ENCODE data around the gene PAEP.
"Not testable (repeated sequence)": the region's sequence is repeated elsewhere in the genome, so short reads cannot be mapped to it uniquely, and the experiment has no call there.

The PAEP gene

DNA sequence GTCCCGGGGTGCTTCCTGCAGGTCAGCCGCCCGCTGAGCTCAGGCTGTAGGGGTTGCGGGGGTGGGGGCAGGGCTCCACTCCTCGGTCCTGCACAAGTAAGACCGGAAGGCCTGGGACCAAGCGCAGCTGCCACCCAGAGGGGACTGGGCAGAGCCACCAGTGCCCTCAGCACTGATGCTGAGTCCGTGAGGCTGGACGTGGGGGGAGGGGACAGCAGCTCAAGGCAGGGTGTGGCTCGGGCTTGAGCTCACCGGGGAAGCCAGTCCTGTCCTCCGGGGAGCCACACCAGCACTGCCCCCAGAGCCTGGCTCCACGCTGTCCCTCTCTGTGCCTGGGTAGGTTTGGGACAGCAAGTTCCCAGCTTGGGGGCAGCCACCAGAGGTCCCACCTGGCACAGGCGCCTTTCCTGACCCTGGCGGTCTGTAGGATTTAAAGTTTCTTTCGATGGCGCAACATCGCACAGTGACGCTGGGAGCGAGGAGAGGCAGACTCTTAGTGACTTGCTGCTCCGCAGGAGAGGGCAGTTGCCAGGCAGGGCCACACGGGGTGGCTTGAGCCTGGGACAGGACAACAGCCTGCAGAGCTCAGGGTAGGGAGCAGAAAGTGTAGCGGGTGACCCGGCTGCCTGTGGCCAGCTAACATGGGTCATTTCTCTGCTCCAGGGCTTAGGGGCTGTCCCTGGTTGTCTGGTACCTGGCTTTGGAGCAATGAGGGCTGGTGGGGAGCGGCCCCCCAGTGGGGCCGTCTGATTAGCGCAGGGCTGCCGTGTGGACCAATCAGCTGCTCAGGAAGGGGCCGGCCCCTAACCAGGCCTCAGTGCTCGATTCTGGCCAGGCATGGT is 34.6 kb upstream of the PAEP start:
- Histone ChIP-seq H3K36me3 (ENCODE audit: control insufficient read depth, insufficient read depth, low read length) (no peaks in the 10 kb centered on the region), H3K4me3 (ENCODE audit: extremely low read depth, insufficient read depth, low read length, poor library complexity, severe bottlenecking) (no peak overlapping the region), H3K9me3 (ENCODE audit: control insufficient read depth, low read length) (no peaks in the 10 kb centered on the region), H3K4me1 (ENCODE audit: control insufficient read depth, insufficient read depth, low read length, poor library complexity, severe bottlenecking) (peaks cover 26% of the 10 kb centered on the region), H3K27ac (ENCODE audit: low read depth, low read length, severe bottlenecking) (no peak overlapping the region)
- 81% methylated on average over 22 to 28 of the region's 30 CpGs for WGBS, 2 experiments (ENCODE audit: insufficient coverage in 2 of 2)

DNA sequence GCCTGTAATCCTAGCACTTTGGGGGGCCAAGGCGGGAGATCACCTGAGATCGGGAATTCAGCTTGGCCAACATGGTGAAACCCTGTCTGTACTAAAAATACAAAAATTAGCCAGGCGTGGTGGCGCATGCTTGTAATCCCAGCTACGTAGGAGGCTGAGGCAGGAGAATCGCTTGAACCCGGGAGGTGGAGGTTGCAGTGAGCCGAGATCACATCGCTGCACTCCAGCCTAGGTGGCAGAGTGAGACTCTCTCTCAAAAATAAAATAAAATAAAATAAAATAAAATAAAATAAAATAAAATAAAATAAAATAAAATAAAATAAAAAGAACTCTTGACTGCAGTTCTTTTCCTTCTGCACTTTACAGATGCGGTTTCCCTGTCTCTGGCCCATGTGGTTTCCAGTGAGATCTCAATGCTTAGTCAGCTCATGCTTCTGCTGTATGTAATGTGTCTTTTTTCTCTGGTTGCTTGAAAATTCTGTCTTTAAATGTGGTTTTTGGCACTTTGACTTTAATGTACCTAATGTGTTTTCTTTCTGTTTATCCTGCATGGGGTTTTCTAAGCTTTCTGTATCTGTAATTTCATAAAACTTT is 32.6 kb upstream of the PAEP start:
- not testable (repeated sequence) for H3K4me3 ChIP-seq (ENCODE audit: extremely low read depth, insufficient read depth, low read length, poor library complexity, severe bottlenecking); H3K9me3 ChIP-seq (ENCODE audit: control insufficient read depth, low read length); H3K27ac ChIP-seq (ENCODE audit: low read depth, low read length, severe bottlenecking); H3K36me3 ChIP-seq (ENCODE audit: control insufficient read depth, insufficient read depth, low read length)
- WGBS, 2 experiments (ENCODE audit: insufficient coverage in 2 of 2), result 77 to 91% methylated on average over 2 to 5 of the region's 10 CpGs
- H3K4me1 ChIP-seq (ENCODE audit: control insufficient read depth, insufficient read depth, low read length, poor library complexity, severe bottlenecking), result peaks cover 11% of the 10 kb centered on the region

DNA sequence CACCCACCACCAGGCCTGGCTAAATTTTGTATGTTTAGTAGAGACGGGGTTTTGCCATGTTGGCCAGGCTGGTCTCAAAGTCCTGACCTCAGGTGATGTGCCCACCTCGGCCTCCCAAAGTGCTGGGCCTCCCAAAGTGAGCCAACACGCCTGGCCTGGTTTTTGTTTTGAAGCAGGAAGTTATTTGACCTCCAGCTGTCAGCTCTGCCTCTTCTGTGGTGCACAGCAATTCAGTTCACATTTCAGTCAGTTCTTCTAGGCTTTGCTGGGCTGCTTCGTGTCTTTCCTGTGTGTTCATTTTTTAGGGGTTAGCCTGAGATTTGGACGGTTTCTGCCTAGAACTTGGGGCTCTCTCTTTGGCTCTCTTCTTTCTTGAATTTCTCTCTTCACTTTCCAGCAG is 31.4 kb upstream of the PAEP start:
- H3K9me3 ChIP-seq (ENCODE audit: control insufficient read depth, low read length), result no peaks in the 10 kb centered on the region
- H3K4me1 ChIP-seq (ENCODE audit: control insufficient read depth, insufficient read depth, low read length, poor library complexity, severe bottlenecking), result peaks cover 8% of the 10 kb centered on the region
- no peak overlapping the region for H3K4me3 ChIP-seq (ENCODE audit: extremely low read depth, insufficient read depth, low read length, poor library complexity, severe bottlenecking)
- H3K27ac ChIP-seq (ENCODE audit: low read depth, low read length, severe bottlenecking), result no peak overlapping the region
- no peaks in the 10 kb centered on the region for H3K36me3 ChIP-seq (ENCODE audit: control insufficient read depth, insufficient read depth, low read length)
- 78 to 91% methylated on average over 3 to 5 of the region's 5 CpGs for WGBS, 2 experiments (ENCODE audit: insufficient coverage in 2 of 2)

DNA sequence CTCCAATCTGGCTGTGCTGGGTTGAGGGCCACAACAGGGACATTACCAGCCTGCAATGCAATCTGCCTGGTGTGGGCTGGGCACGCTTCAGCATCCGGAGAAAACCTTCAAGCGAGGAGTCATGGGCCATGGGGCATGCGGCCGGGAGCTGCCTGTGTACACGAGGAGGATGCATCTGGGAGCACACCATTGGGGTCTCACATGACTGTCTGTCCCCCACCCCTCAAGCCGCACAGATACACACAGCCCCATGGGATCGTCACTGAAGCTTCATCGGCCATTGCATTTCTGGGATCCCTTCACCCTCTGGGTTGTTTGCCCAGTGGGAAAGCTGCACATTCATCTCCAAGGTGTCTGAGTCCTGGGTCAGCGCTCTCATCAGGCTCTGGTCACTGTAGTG is 30.5 kb upstream of the PAEP start:
- Histone ChIP-seq H3K9me3 (ENCODE audit: control insufficient read depth, low read length) (no peaks in the 10 kb centered on the region), H3K36me3 (ENCODE audit: control insufficient read depth, insufficient read depth, low read length) (no peaks in the 10 kb centered on the region), H3K4me1 (ENCODE audit: control insufficient read depth, insufficient read depth, low read length, poor library complexity, severe bottlenecking) (peaks cover 11% of the 10 kb centered on the region), H3K4me3 (ENCODE audit: extremely low read depth, insufficient read depth, low read length, poor library complexity, severe bottlenecking) (no peak overlapping the region), H3K27ac (ENCODE audit: low read depth, low read length, severe bottlenecking) (no peak overlapping the region)
- 91 to 97% methylated on average over 8 to 10 of the region's 10 CpGs for WGBS, 2 experiments (ENCODE audit: insufficient coverage in 2 of 2)

DNA sequence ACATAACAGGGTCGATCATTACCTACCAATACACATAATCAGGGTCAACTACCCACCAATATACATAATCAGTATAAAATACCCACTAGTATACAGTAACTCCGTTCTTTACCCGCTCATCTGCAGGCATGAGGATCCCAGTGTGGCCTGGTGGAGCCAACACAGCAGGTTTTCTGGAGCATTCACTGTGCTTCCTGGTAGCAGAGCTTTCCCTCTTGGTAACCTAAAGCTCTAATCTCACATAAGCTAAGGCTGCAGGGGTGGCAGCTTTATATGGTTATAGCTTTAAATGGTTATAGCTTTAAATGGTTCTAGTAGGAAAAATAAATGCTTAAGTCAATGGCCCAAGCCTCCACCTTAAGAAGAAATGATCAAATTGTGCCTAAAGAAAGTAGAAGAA is 28.4 kb upstream of the PAEP start:
- 89 to 92% methylated on average over 3 of the region's 3 CpGs for WGBS, 2 experiments (ENCODE audit: insufficient coverage in 2 of 2)

DNA sequence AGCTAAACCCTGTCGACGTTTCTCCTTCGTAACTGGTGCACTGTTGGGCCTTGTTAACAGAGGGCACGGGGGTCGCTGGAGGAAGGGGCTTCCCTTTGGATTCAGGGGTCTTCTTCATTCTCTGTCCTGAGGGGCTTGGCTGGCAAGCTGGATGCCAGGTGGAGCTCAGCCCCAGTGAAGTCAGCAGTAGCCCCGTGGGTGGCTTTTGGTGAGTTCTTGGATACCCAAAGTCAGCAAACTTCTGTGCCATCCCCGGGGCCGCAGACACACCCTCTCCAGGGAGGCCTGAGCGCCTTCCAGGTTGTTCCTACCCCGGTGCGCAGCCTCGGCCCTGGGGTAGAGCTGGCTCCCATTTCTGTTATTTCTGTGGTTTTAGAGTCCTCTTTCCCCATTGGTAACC is 27.9 kb upstream of the PAEP start:
- peaks cover 4% of the 10 kb centered on the region for H3K4me1 ChIP-seq (ENCODE audit: control insufficient read depth, insufficient read depth, low read length, poor library complexity, severe bottlenecking)
- no peak overlapping the region for H3K27ac ChIP-seq (ENCODE audit: low read depth, low read length, severe bottlenecking)
- no peaks in the 10 kb centered on the region for H3K36me3 ChIP-seq (ENCODE audit: control insufficient read depth, insufficient read depth, low read length)
- H3K9me3 ChIP-seq (ENCODE audit: control insufficient read depth, low read length), result no peaks in the 10 kb centered on the region
- H3K4me3 ChIP-seq (ENCODE audit: extremely low read depth, insufficient read depth, low read length, poor library complexity, severe bottlenecking), result no peak overlapping the region
- 89 to 91% methylated on average over 9 to 11 of the region's 12 CpGs for WGBS, 2 experiments (ENCODE audit: insufficient coverage in 2 of 2)

More for the DNA sequence above, 28.4 kb upstream of the PAEP start:
- Histone ChIP-seq H3K4me3 (ENCODE audit: extremely low read depth, insufficient read depth, low read length, poor library complexity, severe bottlenecking) (no peak overlapping the region), H3K9me3 (ENCODE audit: control insufficient read depth, low read length) (no peaks in the 10 kb centered on the region), H3K36me3 (ENCODE audit: control insufficient read depth, insufficient read depth, low read length) (no peaks in the 10 kb centered on the region), H3K4me1 (ENCODE audit: control insufficient read depth, insufficient read depth, low read length, poor library complexity, severe bottlenecking) (peaks cover 4% of the 10 kb centered on the region), H3K27ac (ENCODE audit: low read depth, low read length, severe bottlenecking) (no peak overlapping the region)

DNA sequence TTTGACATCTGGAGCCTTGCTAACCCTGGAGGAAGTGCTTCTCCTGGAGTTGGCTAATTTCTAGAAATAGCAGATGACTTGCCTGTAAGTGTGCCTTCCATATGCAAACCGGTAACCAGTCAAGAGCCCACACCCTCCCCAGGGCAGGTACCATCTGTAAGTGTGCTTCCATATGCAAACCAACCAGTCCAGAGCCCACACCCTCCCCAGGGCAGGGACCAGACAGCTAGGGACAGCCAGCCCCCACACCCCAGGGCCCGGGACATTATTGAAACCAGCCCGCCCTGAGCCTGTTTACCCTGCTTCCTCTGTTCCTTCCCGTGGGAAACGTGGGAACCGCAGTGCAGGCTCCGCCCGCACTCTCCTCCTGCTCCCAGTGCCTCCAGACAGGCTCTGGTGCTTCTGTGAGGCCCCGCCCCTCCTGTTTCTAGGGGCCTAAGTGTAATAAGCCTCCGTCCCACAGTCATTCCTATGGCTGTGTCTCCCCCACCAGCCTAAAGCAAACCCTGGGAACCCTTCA is 27.3 kb upstream of the PAEP start:
- H3K27ac ChIP-seq (ENCODE audit: low read depth, low read length, severe bottlenecking); H3K4me1 ChIP-seq (ENCODE audit: control insufficient read depth, insufficient read depth, low read length, poor library complexity, severe bottlenecking); H3K9me3 ChIP-seq (ENCODE audit: control insufficient read depth, low read length); H3K36me3 ChIP-seq (ENCODE audit: control insufficient read depth, insufficient read depth, low read length); H3K4me3 ChIP-seq (ENCODE audit: extremely low read depth, insufficient read depth, low read length, poor library complexity, severe bottlenecking): not testable (repeated sequence)
- 65 to 66% methylated on average over 8 to 10 of the region's 10 CpGs for WGBS, 2 experiments (ENCODE audit: insufficient coverage in 2 of 2)

DNA sequence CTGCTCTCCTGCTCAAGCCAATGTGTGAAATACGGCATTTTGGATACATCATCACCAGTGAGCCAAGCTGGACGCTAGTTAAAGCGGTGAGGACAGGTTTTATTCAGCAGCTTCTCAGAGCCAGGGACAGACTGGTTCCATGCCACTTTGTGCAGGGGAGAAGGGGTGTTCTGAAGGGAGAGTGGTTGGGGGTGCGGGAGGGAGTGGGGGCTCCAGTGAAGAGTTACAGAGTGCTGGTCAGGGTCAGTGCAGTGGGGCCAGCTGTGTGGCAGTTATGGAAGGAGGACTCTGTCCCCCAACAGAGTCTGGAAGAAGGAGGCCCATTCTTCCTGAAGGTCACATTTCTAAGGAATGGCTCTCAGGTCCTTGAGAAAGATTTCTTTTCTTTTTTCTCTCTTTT is 26.7 kb upstream of the PAEP start:
- not testable (repeated sequence) for H3K36me3 ChIP-seq (ENCODE audit: control insufficient read depth, insufficient read depth, low read length); H3K4me1 ChIP-seq (ENCODE audit: control insufficient read depth, insufficient read depth, low read length, poor library complexity, severe bottlenecking); H3K9me3 ChIP-seq (ENCODE audit: control insufficient read depth, low read length); H3K4me3 ChIP-seq (ENCODE audit: extremely low read depth, insufficient read depth, low read length, poor library complexity, severe bottlenecking); H3K27ac ChIP-seq (ENCODE audit: low read depth, low read length, severe bottlenecking)
- WGBS, 2 experiments (ENCODE audit: insufficient coverage in 2 of 2), result 93 to 98% methylated on average over 4 of the region's 4 CpGs

DNA sequence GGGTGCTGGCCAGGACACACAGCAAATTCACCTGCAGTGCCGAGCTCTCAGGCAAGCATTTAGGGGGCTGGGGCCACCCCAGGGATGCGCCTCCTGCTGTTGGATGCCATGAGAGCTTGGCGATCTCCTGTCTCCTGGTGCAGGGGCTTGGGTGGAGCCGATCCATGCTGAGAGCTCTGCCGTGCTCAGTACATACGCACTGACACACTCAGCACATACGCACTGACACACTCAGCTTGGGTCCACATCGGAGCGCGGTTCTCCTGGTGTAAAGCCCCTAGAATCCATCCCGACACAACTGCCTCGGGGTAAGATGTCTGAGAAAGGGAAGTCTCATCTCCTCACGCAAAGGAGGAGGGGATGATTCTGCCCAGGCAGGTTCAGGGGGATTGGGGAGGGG is 25.9 kb upstream of the PAEP start:
- not testable (repeated sequence) for H3K4me3 ChIP-seq (ENCODE audit: extremely low read depth, insufficient read depth, low read length, poor library complexity, severe bottlenecking); H3K36me3 ChIP-seq (ENCODE audit: control insufficient read depth, insufficient read depth, low read length); H3K4me1 ChIP-seq (ENCODE audit: control insufficient read depth, insufficient read depth, low read length, poor library complexity, severe bottlenecking); H3K27ac ChIP-seq (ENCODE audit: low read depth, low read length, severe bottlenecking); H3K9me3 ChIP-seq (ENCODE audit: control insufficient read depth, low read length)
- 88 to 91% methylated on average over 3 to 11 of the region's 13 CpGs for whole genome bisulfite sequencing, 2 experiments (ENCODE audit: insufficient coverage in 2 of 2)

DNA sequence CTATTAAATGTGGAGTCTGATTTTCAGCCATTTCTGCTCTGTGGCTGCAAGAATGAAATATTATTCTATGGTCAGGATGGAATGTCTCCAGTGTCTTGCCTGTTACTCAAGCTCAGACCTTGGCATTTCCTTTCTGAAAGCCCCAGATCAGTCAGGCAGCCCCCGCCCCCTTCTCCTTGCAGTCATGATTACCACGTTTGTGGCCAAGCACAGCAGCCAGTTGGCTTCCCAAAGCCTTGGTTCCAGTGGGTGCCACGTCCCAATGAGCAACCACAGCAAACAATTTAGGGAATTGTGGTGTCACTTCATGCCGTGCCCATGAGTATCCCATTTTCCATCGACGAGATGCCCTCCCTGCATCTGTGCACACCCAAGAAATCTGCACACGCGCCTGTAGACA is 25.3 kb upstream of the PAEP start:
- Histone ChIP-seq H3K4me3 (ENCODE audit: extremely low read depth, insufficient read depth, low read length, poor library complexity, severe bottlenecking) (no peak overlapping the region), H3K27ac (ENCODE audit: low read depth, low read length, severe bottlenecking) (no peak overlapping the region), H3K9me3 (ENCODE audit: control insufficient read depth, low read length) (no peaks in the 10 kb centered on the region), H3K4me1 (ENCODE audit: control insufficient read depth, insufficient read depth, low read length, poor library complexity, severe bottlenecking) (peaks cover 6% of the 10 kb centered on the region), H3K36me3 (ENCODE audit: control insufficient read depth, insufficient read depth, low read length) (no peaks in the 10 kb centered on the region)
- WGBS, 2 experiments (ENCODE audit: insufficient coverage in 2 of 2), result 76 to 96% methylated on average over 4 to 6 of the region's 8 CpGs

Measured in mesodermal cell (in vitro differentiated cells).